ENCODE measurements around the gene CASP12.

The CASP12 gene

GRCh38 chr11:104876324-104876723, 21.9 kb downstream of the CASP12 start:
- DNase-seq (ENCODE audit: low read depth, low spot score): no peak

GRCh38 chr11:104873252-104873651, 25.0 kb downstream of the CASP12 start:
- DNase-seq (ENCODE audit: low read depth, low spot score): no peak
- no peak overlapping the region for H3K4me3 ChIP-seq (ENCODE audit: low read depth, low read length)
- TF ChIP-seq CTCF (IDR thresholded peaks at IDR 0.05; ENCODE audit: low read depth, low read length): peak; percentile 3
- in situ Hi-C loops (cut with HindIII; ENCODE audit: low sequenced_read_pairs): no loop called here

More at GRCh38 chr11:104876324-104876723, 21.9 kb downstream of the CASP12 start:
- TF ChIP-seq CTCF (IDR thresholded peaks at IDR 0.05; ENCODE audit: low read depth, low read length): no peak
- no peak overlapping the region for H3K4me3 ChIP-seq (ENCODE audit: low read depth, low read length)
- in situ Hi-C loops (cut with HindIII; ENCODE audit: low sequenced_read_pairs): no loop called here

GRCh38 chr11:104872393-104872792, 25.9 kb downstream of the CASP12 start:
- H3K4me3 ChIP-seq (ENCODE audit: low read depth, low read length): no peak overlapping the region
- no peak for TF ChIP-seq CTCF (IDR thresholded peaks at IDR 0.05; ENCODE audit: low read depth, low read length)
- no peak for DNase-seq (ENCODE audit: low read depth, low spot score)
- in situ Hi-C loops (cut with HindIII; ENCODE audit: low sequenced_read_pairs): no loop called here

- in situ Hi-C loops (cut with HindIII; ENCODE audit: low sequenced_read_pairs): no loop called here
- peak; percentile 55 for DNase-seq (ENCODE audit: low read depth, low spot score)
- TF ChIP-seq CTCF (IDR thresholded peaks at IDR 0.05; ENCODE audit: low read depth, low read length): no peak
- H3K4me3 ChIP-seq (ENCODE audit: low read depth, low read length): no peak overlapping the region
Measured at GRCh38 chr11:104870910-104871309, 27.4 kb downstream of the CASP12 start.

- no peak overlapping the region for H3K4me3 ChIP-seq (ENCODE audit: low read depth, low read length)
- in situ Hi-C loops (cut with HindIII; ENCODE audit: low sequenced_read_pairs): no loop called here
- no peak for DNase-seq (ENCODE audit: low read depth, low spot score)
- TF ChIP-seq CTCF (IDR thresholded peaks at IDR 0.05; ENCODE audit: low read depth, low read length): no peak
Measured at GRCh38 chr11:104866815-104867214, 31.4 kb downstream of the CASP12 start.

- peak; percentile 5 for DNase-seq (ENCODE audit: low read depth, low spot score)
- no peak for TF ChIP-seq CTCF (IDR thresholded peaks at IDR 0.05; ENCODE audit: low read depth, low read length)
- in situ Hi-C loops (cut with HindIII; ENCODE audit: low sequenced_read_pairs): no loop called here
- no peak overlapping the region for H3K4me3 ChIP-seq (ENCODE audit: low read depth, low read length)
Measured at GRCh38 chr11:104858882-104859775, 39.1 kb downstream of the CASP12 start.
